Omental fat pad (tissue), 4 donors: ENCODE measurements around the gene KLHL17. TPM values are rescaled to one million over a fixed set of nuclear protein-coding genes. Genes with fewer than 3 reads are reported as not detected.

Experiments
- ATAC-seq: fragments of 150-250 bp; one replicate; pipeline ENCODE4 v1.9.1; 2016; ENCODE audit warnings: mild to moderate bottlenecking, moderate library complexity; ENCODE audit not compliant: low FRiP score
- DNase-seq: peaks from one replicate; pipeline ENCODE4 v3.0.0-alpha.2; 2019; ENCODE audit warnings: low spot score
- CTCF ChIP-seq, 3 donors: fragments of 450-650 bp; IDR thresholded peaks; one replicate each; pipeline ENCODE4 v1.5.1; 2016 to 2017; ENCODE audit warnings: antibody characterized with exemption in 3 of 3, mild to moderate bottlenecking in 3 of 3, moderate library complexity in 2 of 3
- total RNA-seq, 4 donors: library from RNA; depleted of rRNA; stranded (reverse); fragments of >200 nt; gene quantifications; one replicate each; pipeline ENCODE4 v1.1.0, GENCODE V29; 2016

Gene KLHL17
- total RNA-seq, 4 donors from 2014 or later: 3.4 to 6.8 (median 6.2) TPM

GRCh38 chr1:967466-968343 is 7.3 kb downstream of the KLHL17 start:
- TF ChIP-seq CTCF (IDR thresholded peaks at IDR 0.05): no peak
- DNase-seq (no peak), ATAC-seq (no peak)

GRCh38 chr1:969260-969855 is 9.0 kb downstream of the KLHL17 start:
- no peak for TF ChIP-seq CTCF (IDR thresholded peaks at IDR 0.05)
- DNase-seq: no peak
- ATAC-seq: no peak

GRCh38 chr1:970242-970972 is 10.0 kb downstream of the KLHL17 start:
- DNase-seq (no peak), ATAC-seq (no peak)
- no peak for TF ChIP-seq CTCF (IDR thresholded peaks at IDR 0.05)

DNA sequence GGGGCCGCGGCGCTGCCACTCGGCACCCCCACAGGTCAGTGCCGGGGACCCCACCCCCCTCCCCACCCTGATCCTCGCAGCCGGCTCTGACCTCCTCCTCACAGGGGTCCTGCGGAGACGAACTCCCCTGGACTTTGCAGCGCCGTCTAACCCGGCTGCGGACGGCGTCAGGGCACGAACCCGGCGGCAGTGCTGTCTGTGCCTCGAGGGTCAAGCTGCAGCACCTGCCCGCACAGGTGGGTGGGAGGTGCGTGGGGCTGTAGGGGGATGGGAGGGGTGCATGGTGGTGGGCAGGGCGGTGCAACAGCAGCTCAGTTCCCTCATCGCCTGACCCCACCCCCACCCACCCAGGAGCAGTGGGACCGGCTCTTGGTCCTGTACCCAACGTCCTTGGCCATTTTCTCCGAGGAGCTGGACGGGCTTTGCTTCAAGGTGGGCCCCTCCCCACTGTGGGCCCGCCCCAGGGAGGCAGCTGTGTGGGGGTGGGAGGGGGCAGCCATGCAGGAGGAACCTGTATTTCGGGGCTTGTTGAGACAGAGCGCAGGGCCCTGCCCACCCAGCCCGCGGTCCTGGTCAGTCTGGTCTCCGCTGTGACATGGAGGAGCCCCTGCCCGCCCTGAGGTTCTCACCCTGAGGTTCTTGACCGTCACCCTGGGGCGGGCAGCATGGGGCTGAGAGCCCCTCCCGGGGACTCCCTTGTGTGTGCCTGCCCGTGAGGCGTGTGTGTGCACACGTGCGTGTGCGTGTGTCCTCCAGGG is 10.8 kb downstream of the KLHL17 start:
- no peak for TF ChIP-seq CTCF (IDR thresholded peaks at IDR 0.05)
- no peak for DNase-seq
- ATAC-seq: no peak

DNA sequence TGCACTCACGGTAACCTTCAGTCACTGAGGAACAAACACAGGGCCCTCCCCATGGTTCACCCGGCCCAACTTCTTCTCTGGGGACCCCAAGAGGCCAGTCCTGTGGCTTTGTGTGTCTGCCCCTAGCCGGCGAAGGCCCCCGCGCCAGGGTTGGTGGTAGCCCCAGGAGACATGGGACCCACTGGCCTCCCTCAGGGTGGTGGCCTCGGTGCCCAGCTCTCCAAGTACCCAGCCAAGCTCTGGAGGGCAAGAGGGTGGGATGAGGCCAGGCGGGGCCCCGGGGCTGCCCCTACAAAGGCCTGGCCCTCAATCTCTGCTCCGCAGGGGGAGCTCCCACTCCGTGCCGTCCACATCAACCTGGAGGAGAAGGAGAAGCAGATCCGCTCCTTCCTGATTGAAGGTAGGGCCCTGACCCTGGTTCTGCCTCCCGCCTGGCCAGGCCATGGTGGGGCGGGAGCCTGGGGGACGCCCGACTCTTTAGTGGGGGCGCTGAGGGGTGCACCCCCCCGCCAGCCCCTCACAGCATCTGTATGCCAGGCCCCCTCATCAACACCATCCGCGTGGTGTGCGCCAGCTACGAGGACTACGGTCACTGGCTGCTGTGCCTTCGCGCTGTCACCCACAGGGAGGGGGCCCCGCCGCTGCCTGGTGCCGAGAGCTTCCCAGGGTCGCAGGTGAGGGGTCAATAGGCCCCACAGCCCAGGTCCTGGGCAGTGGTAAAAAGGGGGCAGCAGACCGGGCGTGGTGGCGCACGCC is 11.5 kb downstream of the KLHL17 start:
- no peak for ATAC-seq
- no peak for TF ChIP-seq CTCF (IDR thresholded peaks at IDR 0.05)
- no peak for DNase-seq
